PC-3 (cell line): ENCODE results near the gene APLP1.

Experiments
- CTCF ChIP-seq: fragments of 300-600 bp; sonication (generic); conservative IDR thresholded peaks from 2 replicates; pipeline ENCODE4 v1.5.1; 2017; ENCODE audit warnings: antibody characterized with exemption, low read depth, mild to moderate bottlenecking, low read length
- EZH2 ChIP-seq: fragments of 300-600 bp; sonication (generic); IDR thresholded peaks from one replicate; pipeline ENCODE4 v1.6.1; 2017; ENCODE audit warnings: antibody characterized with exemption, mild to moderate bottlenecking, low read length; ENCODE audit not compliant: unreplicated experiment

- TF ChIP-seq CTCF (0 out of 2 replicates have a peak, but pooled peaks have one; percentile 9), EZH2 (no peak)
Observed at GRCh38 chr19:35846038-35846668, 22.2 kb upstream of the APLP1 start.
